K562 (cell line): ENCODE measurements around the gene ST7. TPM values are rescaled to one million over a fixed set of nuclear protein-coding genes. Genes with fewer than 3 reads are reported as not detected.

ENCODE experiments used
- ATAC-seq: fragments of 200-7000 bp; cut with Tn5 transposase; 3 replicates; pipeline ENCODE4 v1.9.1; 2020; ENCODE audit warnings: moderate library complexity
- BruUV-seq: library from RNA; stranded (reverse); fragments of 400-500 nt; replicated peaks from 2 replicates; lab custom pipeline; 2021; lab: Mats Ljungman, UMichigan
- CTCF ChIA-PET: fragments of 300-600 bp; formaldehyde crosslinking; extraction: SDS; loops from one replicate; lab custom pipeline; 2021; ENCODE audit warnings: low intra/inter-chr PET ratio; lab: Yijun Ruan, JAX
- POLR2A ChIA-PET: fragments of 300-600, 350-650 bp; sonication (Branson Sonifier 250); formaldehyde crosslinking; extraction: SDS; loops from one replicate; lab custom pipeline; 2021; ENCODE audit warnings: antibody characterized with exemption, inconsistent platforms; lab: Yijun Ruan, JAX
- DNase-seq, 4 experiments: peaks; one replicate each; pipeline versions ENCODE4 v3.0.0 to v3.0.0-alpha.2; 2011 to 2018; ENCODE audit warnings: low spot score in 3 of 4, mixed read lengths in 3 of 4; ENCODE audit errors: extremely low read depth in 1 of 4
- FAIRE-seq: peaks from 2 replicates; lab custom pipeline; 2011; peaks lifted over from hg19 to GRCh38; lab: Jason Lieb, UNC
- H2AFZ ChIP-seq: 2 replicates; pipeline ENCODE4 v1.6.0; 2011; ENCODE audit warnings: low read depth, low read length, control low read depth, inconsistent platforms
- H3K27ac ChIP-seq: fragments of 200-600 bp; 3 replicates; pipeline ENCODE4 v1.8.0; 2011; ENCODE audit warnings: low read depth, mild to moderate bottlenecking, control low read depth, inconsistent platforms, low read length, moderate library complexity, mixed read lengths; ENCODE audit errors: extremely low read depth
- H3K27me3 ChIP-seq, 2 experiments: fragments of 300-600 bp in 1 of 2; 2 replicates in 1 of 2; 3 replicates in 1 of 2; pipeline versions ENCODE4 v1.6.0 to v1.8.0; 2011; ENCODE audit warnings: inconsistent platforms in 2 of 2, low read length in 2 of 2, mild to moderate bottlenecking in 1 of 2, mixed read lengths in 1 of 2, moderate library complexity in 1 of 2; ENCODE audit not compliant: control insufficient read depth in 2 of 2, insufficient read depth in 2 of 2
- H3K36me3 ChIP-seq: fragments of 300-600 bp; 3 replicates; pipeline ENCODE4 v1.8.0; 2011; ENCODE audit warnings: mild to moderate bottlenecking, low read length, inconsistent platforms; ENCODE audit not compliant: control insufficient read depth, insufficient read depth
- H3K4me1 ChIP-seq, 2 experiments: fragments of 200-600 bp in 1 of 2; replicated peaks in 1 of 2; 2 replicates in 1 of 2; 3 replicates in 1 of 2; pipeline versions ENCODE4 v1.5.1 to v1.8.0; 2011; ENCODE audit warnings: inconsistent platforms in 2 of 2, low read length in 2 of 2, mild to moderate bottlenecking in 1 of 2, mixed read lengths in 1 of 2, moderate library complexity in 1 of 2; ENCODE audit not compliant: control insufficient read depth in 2 of 2, insufficient read depth in 2 of 2
- H3K4me2 ChIP-seq: 2 replicates; pipeline ENCODE4 v1.6.1; 2011; ENCODE audit warnings: low read length, control low read depth, inconsistent platforms, mixed read lengths; ENCODE audit not compliant: insufficient read depth
- H3K4me3 ChIP-seq: fragments of 200-600 bp; sonication (generic), shearing (Covaris generic); 2 replicates; pipeline ENCODE4 v1.5.1; 2016; ENCODE audit warnings: control low read depth, inconsistent platforms
- H3K79me2 ChIP-seq: fragments of 200-600 bp; 3 replicates; pipeline ENCODE4 v1.8.0; 2011; ENCODE audit warnings: low read length, inconsistent platforms; ENCODE audit not compliant: control insufficient read depth, insufficient read depth
- H3K9ac ChIP-seq, 2 experiments: 2 replicates each; pipeline versions ENCODE4 v1.6.0 to v1.6.1; 2011; ENCODE audit warnings: low read depth in 2 of 2, low read length in 2 of 2, control low read depth in 1 of 2, inconsistent platforms in 1 of 2, mild to moderate bottlenecking in 1 of 2, mixed read lengths in 1 of 2; ENCODE audit not compliant: insufficient read depth in 1 of 2
- H3K9me1 ChIP-seq: one replicate; pipeline ENCODE4 v1.6.0; 2011; ENCODE audit warnings: inconsistent platforms, mild to moderate bottlenecking, low read length, moderate library complexity; ENCODE audit not compliant: control insufficient read depth, insufficient read depth
- H3K9me3 ChIP-seq: replicated peaks from 2 replicates; pipeline ENCODE4 v1.5.1; 2011; ENCODE audit warnings: low read depth, low read length, inconsistent platforms; ENCODE audit not compliant: control insufficient read depth, insufficient read depth
- H4K20me1 ChIP-seq: replicated peaks from 2 replicates; pipeline ENCODE4 v1.6.1; 2011; ENCODE audit warnings: low read length, inconsistent platforms, mixed read lengths; ENCODE audit not compliant: control insufficient read depth, insufficient read depth
- BHLHE40 ChIP-seq: IDR thresholded peaks from 2 replicates; pipeline ENCODE4 v1.6.1; 2011; ENCODE audit warnings: low read length, improper control_type of control experiment
- FOXA1 ChIP-seq: fragments of 450-650 bp; IDR thresholded peaks from 2 replicates; pipeline ENCODE4 v1.6.1; 2016; ENCODE audit warnings: mild to moderate bottlenecking, borderline replicate concordance
- MAX ChIP-seq: sonication (generic); formaldehyde crosslinking; IDR thresholded peaks from 2 replicates; pipeline ENCODE4 v1.9.0; 2022; ENCODE audit warnings: mild to moderate bottlenecking, missing genetic modification reagents
- MITF ChIP-seq: IDR thresholded peaks from 2 replicates; pipeline ENCODE4 v1.6.1; 2014; ENCODE audit warnings: antibody characterized with exemption
- POLR2AphosphoS5 ChIP-seq: IDR thresholded peaks from 2 replicates; pipeline ENCODE4 v1.6.1; 2011; ENCODE audit warnings: mild to moderate bottlenecking, low read depth, low read length, moderate library complexity; ENCODE audit not compliant: control insufficient read depth, insufficient read depth
- POLR2H ChIP-seq: IDR thresholded peaks from 2 replicates; pipeline ENCODE4 v1.6.1; 2016; ENCODE audit warnings: missing genetic modification characterization, low read depth, mild to moderate bottlenecking, control low read depth, missing compliant biosample characterization, moderate library complexity
- SNRNP70 ChIP-seq: fragments of 200-400 bp; formaldehyde crosslinking; optimal IDR thresholded peaks from 2 replicates; pipeline ENCODE3; 2017; ENCODE audit warnings: low read depth, low read length
- TEAD1 ChIP-seq, 2 experiments: fragments of 450-650 bp in 1 of 2; sonication (generic) in 1 of 2; formaldehyde crosslinking; IDR thresholded peaks; 2 replicates each; pipeline versions ENCODE4 v1.4.0 to v1.8.0; 2020 to 2022; ENCODE audit warnings: mild to moderate bottlenecking in 2 of 2, missing genetic modification reagents in 1 of 2
- TFE3 ChIP-seq: fragments of 450-650 bp; formaldehyde crosslinking; IDR thresholded peaks from 2 replicates; pipeline ENCODE4 v1.4.0; 2020; ENCODE audit warnings: mild to moderate bottlenecking, mixed read lengths
- TOE1 ChIP-seq, 2 experiments: fragments of 450-650 bp in 1 of 2; sonication (generic) in 1 of 2; formaldehyde crosslinking in 1 of 2; IDR thresholded peaks; 2 replicates each; pipeline versions ENCODE4 v1.7.1 to v1.8.0; 2016 to 2022; ENCODE audit warnings: borderline replicate concordance in 2 of 2, mild to moderate bottlenecking in 2 of 2, antibody characterized with exemption in 1 of 2, inconsistent platforms in 1 of 2, low read depth in 1 of 2, missing genetic modification reagents in 1 of 2, moderate library complexity in 1 of 2
- TRIM28 ChIP-seq: fragments of 450-650 bp; IDR thresholded peaks from 2 replicates; pipeline ENCODE4 v1.6.1; 2017
- ZBTB34 ChIP-seq: fragments of 250-450 bp; sonication (Bioruptor Pico); IDR thresholded peaks from 2 replicates; pipeline ENCODE4 v1.8.0; 2021; ENCODE audit warnings: mild to moderate bottlenecking, moderate library complexity
- ZNF253 ChIP-seq: fragments of 250-450 bp; sonication (Bioruptor Pico); conservative IDR thresholded peaks from 2 replicates; pipeline ENCODE4 v1.6.1; 2021; ENCODE audit warnings: mild to moderate bottlenecking
- ZNF274 ChIP-seq: IDR thresholded peaks from 2 replicates; pipeline ENCODE4 v1.6.1; 2011; ENCODE audit warnings: low read depth, mild to moderate bottlenecking, low read length, moderate library complexity, borderline replicate concordance
- WGBS: fragments of 100-300 bp; shearing (Covaris generic); methylation state at CpG from one replicate; pipeline ENCODE4 v1.1.6; 2016; ENCODE audit warnings: low coverage, mixed read lengths; ENCODE audit not compliant: insufficient coverage; ENCODE audit errors: missing lambda C conversion rate; 5-methylcytosine and 5-hydroxymethylcytosine counted together
- in situ Hi-C: fragments of 300-500 bp; cut with MboI; formaldehyde crosslinking; loops from 4 replicates; pipeline ENCODE4 v1.15.0; 2018; ENCODE audit warnings: inconsistent platforms, mixed read lengths
- intact Hi-C: fragments of 100-400 bp; cut with micrococcal nuclease; formaldehyde crosslinking; loops from 2 replicates; pipeline ENCODE4 v1.14.2; 2022
- polyA plus RNA-seq, 8 experiments: library from polyadenylated mRNA; depleted of rRNA in 4 of 8; stranded (reverse) in 5 of 8; unstranded in 3 of 8; fragments of >200 nt; fragmentation: Nextera tagmentation in 2 of 8; fragmentation: Illumina TruSeq in 1 of 8; extraction: Ambion mirVana in 2 of 8; extraction: Trizol in 1 of 8; gene quantifications; 2 replicates each; pipeline versions ENCODE4 v1.2.1 to v1.2.3, GENCODE V29; 2011 to 2014; ENCODE audit warnings: inconsistent platforms in 1 of 8, missing spikeins in 1 of 8
- total RNA-seq, 7 experiments: library from RNA; depleted of rRNA in 6 of 7; stranded (reverse); fragments of >200 nt in 6 of 7; fragmentation: Illumina TruSeq in 2 of 7; extraction: Trizol in 2 of 7; gene quantifications; 2 replicates each; pipeline versions ENCODE4 v1.2.1 to v1.2.3, GENCODE V29; 2011 to 2021; ENCODE audit warnings: low replicate concordance in 1 of 7
- TF ChIP-seq, protein P1 (sequence below): fragments of 450-650 bp; conservative IDR thresholded peaks from 2 replicates; pipeline ENCODE4 v1.6.1; 2016; ENCODE audit warnings: missing genetic modification characterization, low read depth, mild to moderate bottlenecking, control low read depth, missing compliant biosample characterization

ST7 gene
- total and polyA plus RNA-seq, 9 of the 15 experiments (the other 6 are each of a cell fraction or from before 2014, with no cell fraction given), result 23.9 to 56.3 (median 36.9) TPM

DNA sequence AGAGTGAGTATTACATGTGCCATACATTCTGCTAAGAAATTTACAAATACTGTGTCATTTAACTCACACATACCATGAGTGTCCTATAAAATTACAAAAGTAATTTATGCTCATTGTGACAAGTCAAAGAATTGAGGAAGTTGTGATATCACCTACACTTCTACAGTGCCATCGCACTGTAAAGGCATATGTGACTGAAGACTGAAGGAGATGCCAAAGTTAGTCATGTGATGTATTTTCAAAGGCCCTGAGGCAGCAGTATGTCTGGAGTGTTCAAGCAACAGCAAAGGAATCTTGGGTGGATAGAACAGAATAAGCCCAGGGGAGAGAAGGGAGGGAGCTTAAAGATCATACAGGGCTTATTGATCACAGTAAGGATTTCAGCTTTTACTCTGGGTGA lies 192.8 kb downstream of the ST7 start:
- no peak overlapping the region for H2AFZ ChIP-seq
- WGBS, result 44% methylated on average over 1 of the region's 1 CpG
- peak in 1 of 4 experiments; percentile 17 for DNase-seq
- ChIA-PET CTCF (no interaction called here), POLR2A (interaction anchor here (0.6 to 2.8 kb wide), 5 partner anchors 8 to 1646 kb away, joined by 3 to 11 read pairs (median 5); no protein-coding TSS in a partner anchor)
- H3K9ac ChIP-seq, result no peak overlapping the region
- peaks cover 51% of the 10 kb centered on the region; the same call in 1 of the 3 replicates for H3K36me3 ChIP-seq
- no peaks in the 10 kb centered on the region for H4K20me1 ChIP-seq
- no peaks in the 10 kb centered on the region for H3K9me1 ChIP-seq
- no peaks in the 10 kb centered on the region for H3K27me3 ChIP-seq
- H3K4me3 ChIP-seq, result no peak overlapping the region
- no peak for FAIRE-seq
- no peak overlapping the region for H3K27ac ChIP-seq
- H3K4me2 ChIP-seq, result no peak overlapping the region
- intact Hi-C loops, result no loop called here
- BruUV-seq, result no TSS peak
- H3K79me2 ChIP-seq, result no peaks in the 10 kb centered on the region
- H3K9me3 ChIP-seq, result no peaks in the 10 kb centered on the region
- in situ Hi-C loops, result no loop called here
- peak; percentile 51 for ATAC-seq
- no peaks in the 10 kb centered on the region; a peak in 2 of 5 replicates for H3K4me1 ChIP-seq
- peak; percentile 94 for TF ChIP-seq TFE3 (CRISPR knock-in tag)
- TF ChIP-seq, protein P1, sequence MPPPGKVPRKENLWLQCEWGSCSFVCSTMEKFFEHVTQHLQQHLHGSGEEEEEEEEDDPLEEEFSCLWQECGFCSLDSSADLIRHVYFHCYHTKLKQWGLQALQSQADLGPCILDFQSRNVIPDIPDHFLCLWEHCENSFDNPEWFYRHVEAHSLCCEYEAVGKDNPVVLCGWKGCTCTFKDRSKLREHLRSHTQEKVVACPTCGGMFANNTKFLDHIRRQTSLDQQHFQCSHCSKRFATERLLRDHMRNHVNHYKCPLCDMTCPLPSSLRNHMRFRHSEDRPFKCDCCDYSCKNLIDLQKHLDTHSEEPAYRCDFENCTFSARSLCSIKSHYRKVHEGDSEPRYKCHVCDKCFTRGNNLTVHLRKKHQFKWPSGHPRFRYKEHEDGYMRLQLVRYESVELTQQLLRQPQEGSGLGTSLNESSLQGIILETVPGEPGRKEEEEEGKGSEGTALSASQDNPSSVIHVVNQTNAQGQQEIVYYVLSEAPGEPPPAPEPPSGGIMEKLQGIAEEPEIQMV (tag), result no peak
- no peak for TF ChIP-seq FOXA1
- 0 out of 2 replicates have a peak, but pooled peaks have one; percentile 16 for TF ChIP-seq BHLHE40
- TF ChIP-seq MAX (CRISPR knock-in tag), result no peak
- no peak for TF ChIP-seq ZBTB34 (CRISPR knock-in tag)
- peak; percentile 70 for TF ChIP-seq TOE1 (IDR thresholded peaks at IDR 0.05; ENCODE audit: borderline replicate concordance)
- TF ChIP-seq TOE1 (CRISPR knock-in tag; IDR thresholded peaks at IDR 0.05; ENCODE audit: borderline replicate concordance, low read depth), result no peak
- no peak for TF ChIP-seq ZNF274
- peak; percentile 33; the same call in 1 of the 2 replicates for TF ChIP-seq MITF
- TF ChIP-seq TRIM28, result no peak
- no peak for TF ChIP-seq TEAD1 (CRISPR knock-in tag; IDR thresholded peaks at IDR 0.05)
- TF ChIP-seq POLR2H (tag), result no peak
- no peak for TF ChIP-seq ZNF253 (CRISPR knock-in tag)
- TF ChIP-seq POLR2AphosphoS5, result no peak
- no peak for TF ChIP-seq SNRNP70
